Stimulated activated CD8-positive, alpha-beta memory T cell treated with anti-CD3 and anti-CD28 coated beads, Interleukin-4, amount 100 ng/mL, for 1 hour (primary cell): ENCODE data around the gene OLFML1.

Experiments used
- DNase-seq, 2 donors: peaks; one replicate each; pipeline ENCODE4 v3.0.0-alpha.2; 2020; ENCODE audit warnings: low read depth in 2 of 2, low spot score in 1 of 2

Gene OLFML1

GRCh38 chr11:7485186-7486097 lies at the start of gene OLFML1:
Gene OLFML1, plus strand, starts transcription at chr11:7485506. Its CDS starts 370 bp downstream, at chr11:7485876.
- DNase-seq = no peak

GRCh38 chr11:7436146-7436545 lies 49.2 kb upstream of the OLFML1 start:
- DNase-seq = no peak

GRCh38 chr11:7436657-7437056 lies 48.6 kb upstream of the OLFML1 start:
- no peak for DNase-seq

GRCh38 chr11:7437696-7438095 lies 47.6 kb upstream of the OLFML1 start:
- no peak for DNase-seq

- DNase-seq = no peak
These were observed 45.5 kb upstream of the OLFML1 start for GRCh38 chr11:7439746-7440320.

- DNase-seq = peak; percentile 5 to 51
These were observed 42.6 kb upstream of the OLFML1 start for GRCh38 chr11:7442588-7443215.

GRCh38 chr11:7444091-7444981 lies 41.0 kb upstream of the OLFML1 start:
- no peak for DNase-seq

- no peak for DNase-seq
These were observed 39.7 kb upstream of the OLFML1 start for GRCh38 chr11:7445564-7445963.

GRCh38 chr11:7448201-7448600 lies 37.1 kb upstream of the OLFML1 start:
- no peak for DNase-seq

GRCh38 chr11:7449211-7449840 lies 36.0 kb upstream of the OLFML1 start:
- DNase-seq = no peak

GRCh38 chr11:7449841-7450214 lies 35.5 kb upstream of the OLFML1 start:
- DNase-seq = no peak

- DNase-seq = no peak
These were observed 34.5 kb upstream of the OLFML1 start for GRCh38 chr11:7450836-7451235.

- DNase-seq = no peak
These were observed 33.8 kb upstream of the OLFML1 start for GRCh38 chr11:7451520-7451919.

GRCh38 chr11:7451952-7452494 lies 33.3 kb upstream of the OLFML1 start:
- no peak for DNase-seq

GRCh38 chr11:7454854-7455253 lies 30.5 kb upstream of the OLFML1 start:
- no peak for DNase-seq

- no peak for DNase-seq
These were observed 28.1 kb upstream of the OLFML1 start for GRCh38 chr11:7457211-7457610.

GRCh38 chr11:7462706-7463105 lies 22.6 kb upstream of the OLFML1 start:
- DNase-seq = no peak

- no peak for DNase-seq
These were observed 17.7 kb upstream of the OLFML1 start for GRCh38 chr11:7467652-7468051.

- no peak for DNase-seq
These were observed 15.9 kb upstream of the OLFML1 start for GRCh38 chr11:7469351-7469865.

- no peak for DNase-seq
These were observed 14.2 kb upstream of the OLFML1 start for GRCh38 chr11:7471071-7471470.
